Astrocyte of the cerebellum (primary cell): ENCODE data around the gene MGP.

Experiments used
- DNase-seq: peaks from one replicate; pipeline ENCODE4 v3.0.0-alpha.2; 2011; ENCODE audit warnings: low read depth
- H3K4me3 ChIP-seq: 2 replicates; pipeline ENCODE4 v1.5.1; 2011; ENCODE audit warnings: mild to moderate bottlenecking, low read depth, low read length, moderate library complexity
- CTCF ChIP-seq: IDR thresholded peaks from 2 replicates; pipeline ENCODE4 v1.5.1; 2012; ENCODE audit warnings: low read length, low read depth, moderate library complexity, mild to moderate bottlenecking; ENCODE audit errors: missing control alignments
- in situ Hi-C: cut with HindIII; loops from 2 replicates; pipeline ENCODE4 v1.10.0; 2017; ENCODE audit warnings: low sequenced_read_pairs

Gene MGP

GRCh38 chr12:14884458-14884878 is 1.2 kb downstream of the MGP start:
- no peak for TF ChIP-seq CTCF
- DNase-seq, result peak; percentile 83
- in situ Hi-C loops, result no loop called here
- peak overlapping the region; percentile 31 for H3K4me3 ChIP-seq

GRCh38 chr12:14883686-14884085 is 2.0 kb downstream of the MGP start:
- in situ Hi-C loops, result no loop called here
- no peak for TF ChIP-seq CTCF
- no peak overlapping the region for H3K4me3 ChIP-seq
- no peak for DNase-seq

- no peak overlapping the region for H3K4me3 ChIP-seq
- in situ Hi-C loops, result no loop called here
- TF ChIP-seq CTCF, result no peak
- DNase-seq, result no peak
Observed at GRCh38 chr12:14880890-14881453, 4.7 kb downstream of the MGP start.

- TF ChIP-seq CTCF, result no peak
- H3K4me3 ChIP-seq, result no peak overlapping the region
- in situ Hi-C loops, result no loop called here
- no peak for DNase-seq
Observed at GRCh38 chr12:14879222-14879933, 6.3 kb downstream of the MGP start.

- TF ChIP-seq CTCF, result no peak
- in situ Hi-C loops, result no loop called here
- DNase-seq, result no peak
- H3K4me3 ChIP-seq, result no peak overlapping the region
Observed at GRCh38 chr12:14878488-14878887, 7.2 kb downstream of the MGP start.

- no peak for DNase-seq
- no peak for TF ChIP-seq CTCF
- in situ Hi-C loops, result no loop called here
- no peak overlapping the region for H3K4me3 ChIP-seq
Observed at GRCh38 chr12:14876833-14877232, 8.8 kb downstream of the MGP start.
